Neural crest cell (in vitro differentiated cells): ENCODE measurements around the gene CUBN. TPM values are rescaled to one million over a fixed set of nuclear protein-coding genes. Genes with fewer than 3 reads are reported as not detected.

Experiments used
- DNase-seq: peaks from one replicate; pipeline ENCODE4 v3.0.0; 2021; ENCODE audit warnings: low read depth, mixed read lengths, low spot score
- H3K27ac Mint-ChIP-seq: one replicate; pipeline ENCODE4 v1.8.0; 2021; ENCODE audit warnings: mild to moderate bottlenecking, mixed read lengths; ENCODE audit not compliant: unreplicated experiment
- H3K27me3 Mint-ChIP-seq: 2 replicates; pipeline ENCODE4 v1.8.0; 2021; ENCODE audit warnings: low read depth, mild to moderate bottlenecking, mixed read lengths
- H3K36me3 Mint-ChIP-seq: 2 replicates; pipeline ENCODE4 v1.8.0; 2021; ENCODE audit warnings: low read depth, mild to moderate bottlenecking, mixed read lengths
- H3K4me1 Mint-ChIP-seq: 2 replicates; pipeline ENCODE4 v1.8.0; 2021; ENCODE audit warnings: mixed read lengths
- H3K4me3 Mint-ChIP-seq: one replicate; pipeline ENCODE4 v1.8.0; 2021; ENCODE audit warnings: mild to moderate bottlenecking, mixed read lengths
- H3K9me3 Mint-ChIP-seq: 2 replicates; pipeline ENCODE4 v1.8.0; 2021; ENCODE audit warnings: mixed read lengths
- CTCF ChIP-seq: fragments of 200-600 bp; sonication (generic); conservative IDR thresholded peaks from 2 replicates; pipeline ENCODE4 v1.5.0; 2021; ENCODE audit warnings: antibody characterized with exemption, mild to moderate bottlenecking
- total RNA-seq: library from RNA; stranded (reverse); gene quantifications from 2 replicates; pipeline ENCODE4 v1.2.1, GENCODE V29; 2021

Gene CUBN
- total RNA-seq, 1 donor from 2014 or later = 2.2 TPM

- Mint-ChIP-seq H3K4me3 (no peak overlapping the region), H3K36me3 (peaks cover 3% of the 10 kb centered on the region), H3K27me3 (no peaks in the 10 kb centered on the region), H3K27ac (no peak overlapping the region), H3K4me1 (peaks cover 8% of the 10 kb centered on the region), H3K9me3 (no peaks in the 10 kb centered on the region)
- no peak for TF ChIP-seq CTCF
- DNase-seq = no peak
Observed at GRCh38 chr10:17068953-17069352, 60.7 kb downstream of the CUBN start.

- no peaks in the 10 kb centered on the region for H3K9me3 Mint-ChIP-seq
- H3K4me1 Mint-ChIP-seq = peaks cover 22% of the 10 kb centered on the region
- H3K4me3 Mint-ChIP-seq = no peak overlapping the region
- no peak for TF ChIP-seq CTCF
- peaks cover 3% of the 10 kb centered on the region for H3K36me3 Mint-ChIP-seq
- H3K27ac Mint-ChIP-seq = peak overlapping the region; percentile 52
- H3K27me3 Mint-ChIP-seq = no peaks in the 10 kb centered on the region
- DNase-seq = no peak
Observed at GRCh38 chr10:17067376-17068264, 62.0 kb downstream of the CUBN start.

GRCh38 chr10:17066807-17067206, 62.8 kb downstream of the CUBN start:
- Mint-ChIP-seq H3K27ac (no peak overlapping the region), H3K27me3 (no peaks in the 10 kb centered on the region), H3K4me3 (no peak overlapping the region), H3K4me1 (peaks cover 25% of the 10 kb centered on the region), H3K36me3 (peaks cover 3% of the 10 kb centered on the region), H3K9me3 (no peaks in the 10 kb centered on the region)
- DNase-seq = no peak
- no peak for TF ChIP-seq CTCF

- DNase-seq = no peak
- no peak for TF ChIP-seq CTCF
- no peak overlapping the region for H3K4me3 Mint-ChIP-seq
Observed at GRCh38 chr10:17066000-17066399, 63.6 kb downstream of the CUBN start.

GRCh38 chr10:17065273-17065672, 64.3 kb downstream of the CUBN start:
- no peak for DNase-seq
- H3K27ac Mint-ChIP-seq = no peak overlapping the region
- no peaks in the 10 kb centered on the region for H3K27me3 Mint-ChIP-seq
- H3K9me3 Mint-ChIP-seq = no peaks in the 10 kb centered on the region
- H3K4me3 Mint-ChIP-seq = no peak overlapping the region
- TF ChIP-seq CTCF = no peak
- H3K36me3 Mint-ChIP-seq = peaks cover 3% of the 10 kb centered on the region
- peaks cover 25% of the 10 kb centered on the region for H3K4me1 Mint-ChIP-seq

More at GRCh38 chr10:17066000-17066399, 63.6 kb downstream of the CUBN start:
- Mint-ChIP-seq H3K9me3 (no peaks in the 10 kb centered on the region), H3K36me3 (peaks cover 3% of the 10 kb centered on the region), H3K27ac (no peak overlapping the region), H3K27me3 (no peaks in the 10 kb centered on the region), H3K4me1 (peaks cover 25% of the 10 kb centered on the region)
